Stimulated activated CD8-positive, alpha-beta memory T cell treated with anti-CD3 and anti-CD28 coated beads, Interleukin-2, amount 100 ng/mL, for 48 hours (primary cell): ENCODE measurements around the gene JAKMIP2.
"Not testable (repeated sequence)": the region's sequence is repeated elsewhere in the genome, so short reads cannot be mapped to it uniquely, and the experiment has no call there.

Source experiments
- DNase-seq, 2 donors: peaks; one replicate each; pipeline ENCODE4 v3.0.0-alpha.2; 2020; ENCODE audit warnings: low read depth in 2 of 2

Gene JAKMIP2

DNA sequence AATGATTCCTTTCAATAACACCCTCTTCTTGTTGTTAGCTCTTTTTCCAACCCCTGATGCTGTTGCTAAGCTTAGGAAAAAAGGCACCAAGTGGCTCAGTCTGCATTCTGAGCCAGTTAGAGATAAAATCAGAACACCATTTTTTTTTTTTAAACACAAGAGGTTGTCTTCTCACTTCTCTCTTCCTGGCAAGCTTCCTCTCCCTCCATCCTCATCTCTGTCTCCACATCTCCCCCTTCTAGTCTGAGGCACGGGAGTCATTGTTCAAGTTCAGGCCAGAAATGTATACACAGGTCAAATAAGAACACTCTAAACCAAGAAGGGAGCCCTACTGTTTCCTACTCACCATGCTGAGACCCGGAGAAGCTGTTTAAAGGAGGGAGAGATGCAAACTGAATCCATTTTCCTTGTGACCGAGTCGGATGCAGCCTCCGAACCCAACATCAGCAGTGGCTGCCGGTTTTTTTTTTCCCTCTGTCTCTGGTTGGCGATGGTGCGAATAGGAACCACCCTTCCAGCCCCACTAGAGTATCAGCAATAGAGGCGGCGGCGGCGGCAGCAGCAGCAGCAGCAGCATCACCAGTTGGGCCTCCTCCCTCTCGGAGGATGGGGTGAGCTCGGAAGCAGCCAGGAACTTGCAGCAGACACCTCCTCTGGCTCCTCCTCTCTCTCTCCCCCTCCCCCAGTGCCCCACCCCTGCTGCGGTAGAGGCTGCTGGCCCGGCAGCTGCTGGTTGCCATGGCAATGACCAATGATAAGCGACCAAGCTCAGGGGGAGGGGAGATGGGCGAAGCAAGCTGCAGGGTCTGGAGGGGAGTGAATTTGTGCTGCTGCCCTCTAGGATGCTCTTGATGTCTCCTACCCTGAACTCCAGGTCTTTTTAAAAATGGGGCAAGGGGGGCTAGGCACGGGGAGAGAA lies at the start of gene JAKMIP2:
Gene JAKMIP2 (minus strand): TSS at position 619 of the 919 bp plus-strand sequence. CDS start 110,922 bp downstream, outside the sequence.
- DNase-seq, result peak; percentile 73 to 77

DNA sequence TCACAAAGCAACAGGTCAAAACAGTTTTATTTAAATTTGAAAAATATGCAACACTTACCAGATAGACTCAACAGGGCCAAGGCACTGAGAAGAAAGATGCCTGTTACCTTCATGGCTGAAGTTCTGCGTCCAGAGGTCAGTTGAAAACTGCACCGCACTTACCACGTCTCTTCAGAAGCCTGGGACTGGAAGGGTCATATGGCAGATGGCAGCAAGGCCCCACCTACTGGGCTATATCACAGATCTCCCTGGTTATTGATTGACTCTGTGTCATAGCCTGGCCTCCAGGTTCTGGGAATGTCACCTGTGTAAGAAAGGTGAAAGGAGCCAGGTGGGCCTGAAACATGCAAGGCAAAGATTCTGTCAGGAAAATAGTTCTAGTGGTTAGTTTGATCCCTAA lies 48.9 kb upstream of the JAKMIP2 start, which contains the start of gene SPINK1:
Gene SPINK1 (minus strand): TSS at position 207 of the 400 bp plus-strand sequence. CDS start 94 bp downstream, at position 113.
- DNase-seq, result no peak

GRCh38 chr5:147830035-147830434 lies 47.5 kb upstream of the JAKMIP2 start:
- no peak for DNase-seq

- DNase-seq, result not testable (repeated sequence)
These were observed 44.5 kb upstream of the JAKMIP2 start for GRCh38 chr5:147827017-147827416.

GRCh38 chr5:147826361-147826760 lies 43.8 kb upstream of the JAKMIP2 start:
- DNase-seq, result no peak

GRCh38 chr5:147822686-147823491 lies 40.4 kb upstream of the JAKMIP2 start:
- DNase-seq, result peak in 1 of 2 donors; percentile 8

DNA sequence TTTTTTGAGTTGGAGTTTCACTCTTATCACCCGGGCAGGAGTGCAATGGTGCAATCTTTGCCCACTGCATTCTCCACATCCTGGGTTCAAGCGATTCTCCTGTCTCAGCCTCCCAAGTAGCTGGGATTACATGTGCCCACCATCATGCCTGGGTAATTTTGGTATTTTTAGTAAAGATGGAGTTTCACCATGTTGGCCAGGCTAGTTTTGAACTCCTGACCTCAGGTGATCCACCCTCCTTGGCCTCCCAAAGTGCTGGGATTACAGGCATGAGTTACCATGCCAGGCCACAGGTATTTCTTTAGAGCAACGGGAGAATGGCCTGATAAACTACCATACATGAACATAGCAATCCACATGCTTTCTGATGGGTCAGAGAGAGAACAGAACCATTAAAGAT lies 39.7 kb upstream of the JAKMIP2 start:
- DNase-seq, result not testable (repeated sequence)

DNA sequence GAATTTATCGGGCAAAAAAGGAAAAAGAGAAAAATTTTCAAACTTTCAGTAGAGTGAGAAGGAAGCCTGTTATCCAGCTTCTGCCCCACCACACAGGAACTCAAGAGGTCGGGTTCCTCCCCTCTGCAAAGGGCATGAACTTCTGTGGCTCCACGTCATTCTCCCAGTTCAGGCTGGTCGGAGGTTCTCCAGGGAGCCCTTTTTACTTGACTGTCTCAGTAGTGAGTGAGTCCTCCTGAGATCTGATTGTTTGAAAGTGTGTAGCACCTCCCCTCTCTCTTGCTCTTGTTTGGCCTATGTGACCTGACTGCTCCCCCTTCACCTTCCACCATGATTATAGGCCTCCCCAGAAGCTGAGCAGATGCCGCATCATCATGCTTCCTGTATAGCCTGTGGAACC lies 39.2 kb upstream of the JAKMIP2 start:
- no peak for DNase-seq

- DNase-seq, result no peak
These were observed 36.8 kb upstream of the JAKMIP2 start for GRCh38 chr5:147819261-147819770.

GRCh38 chr5:147818290-147818689 lies 35.8 kb upstream of the JAKMIP2 start:
- no peak for DNase-seq

DNA sequence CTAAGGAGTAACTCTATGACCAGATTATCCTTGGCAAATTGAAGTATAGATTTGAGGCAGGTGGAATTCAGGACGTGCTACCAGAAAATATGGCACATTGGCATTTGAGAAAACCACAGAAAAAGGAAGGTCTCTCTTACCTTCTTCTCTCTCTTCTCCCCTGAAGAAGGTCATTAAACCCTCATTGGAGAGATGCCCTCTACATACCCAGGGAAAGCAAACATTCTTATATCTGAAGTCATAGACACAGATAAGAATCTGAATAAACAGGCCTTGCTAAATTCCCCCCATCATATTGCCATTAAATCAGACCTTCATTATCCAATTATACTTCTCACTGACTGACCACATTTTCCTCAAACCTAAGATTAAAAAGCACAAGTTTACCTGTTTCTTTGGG lies 31.2 kb upstream of the JAKMIP2 start:
- DNase-seq, result no peak

DNA sequence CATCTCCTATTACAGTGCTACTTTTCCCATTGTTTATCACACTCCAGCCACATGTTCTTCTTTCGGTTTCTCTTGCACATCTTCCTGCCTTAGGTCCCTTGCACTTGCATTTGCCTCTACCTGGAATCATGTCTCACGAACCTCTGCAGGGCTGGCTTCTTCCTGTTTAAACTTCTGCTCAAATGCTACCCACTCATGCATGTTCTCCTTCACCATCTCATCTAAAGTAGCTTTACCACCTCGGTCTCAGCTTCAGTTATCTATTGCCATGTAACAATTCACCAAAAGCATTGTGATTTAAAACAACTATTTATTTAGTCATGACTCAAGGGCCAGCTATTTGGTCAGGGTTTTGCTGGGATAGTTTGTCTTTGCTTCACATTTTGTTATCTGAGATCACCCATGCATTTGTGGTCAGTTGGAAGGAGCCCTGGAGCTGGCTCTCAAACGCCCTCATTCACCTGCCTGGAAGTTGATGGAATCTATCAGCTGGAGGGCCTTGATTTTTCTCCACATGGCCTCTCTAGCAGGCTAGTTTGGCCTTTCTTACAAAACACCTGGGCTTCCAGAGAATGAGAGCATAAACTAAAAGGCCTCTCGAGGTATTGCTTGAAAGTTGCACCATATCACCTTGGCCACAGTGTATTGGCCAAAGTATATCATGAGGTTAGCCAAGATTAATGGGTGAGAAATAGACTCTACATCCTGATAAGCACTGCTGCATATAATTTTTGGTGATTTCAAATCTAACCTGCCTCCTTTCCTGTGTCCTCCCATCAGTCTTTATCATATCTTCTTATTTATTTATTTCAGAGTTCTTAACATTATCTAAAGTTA lies 27.5 kb upstream of the JAKMIP2 start:
- no peak for DNase-seq

- no peak for DNase-seq
These were observed 22.5 kb upstream of the JAKMIP2 start for GRCh38 chr5:147805030-147805454.

DNA sequence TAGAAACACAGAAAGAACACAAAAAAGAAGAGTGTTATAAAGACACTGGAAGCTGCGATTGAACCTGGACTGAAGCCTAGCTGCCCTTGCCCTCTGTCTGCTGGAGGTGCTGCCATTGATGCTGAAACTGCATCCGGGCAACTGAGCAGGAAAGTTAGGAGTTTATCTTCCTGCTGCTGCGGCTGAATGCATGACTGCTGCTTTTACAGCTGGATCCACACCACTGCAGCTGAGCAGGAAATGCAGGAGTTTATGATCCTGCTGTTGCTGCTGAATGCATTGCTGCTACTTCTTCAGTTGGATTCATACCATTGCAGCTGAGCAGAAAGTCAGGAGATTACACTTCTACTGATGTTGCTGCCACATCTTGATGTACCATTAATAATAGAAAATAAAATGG lies 21.8 kb upstream of the JAKMIP2 start:
- no peak for DNase-seq

DNA sequence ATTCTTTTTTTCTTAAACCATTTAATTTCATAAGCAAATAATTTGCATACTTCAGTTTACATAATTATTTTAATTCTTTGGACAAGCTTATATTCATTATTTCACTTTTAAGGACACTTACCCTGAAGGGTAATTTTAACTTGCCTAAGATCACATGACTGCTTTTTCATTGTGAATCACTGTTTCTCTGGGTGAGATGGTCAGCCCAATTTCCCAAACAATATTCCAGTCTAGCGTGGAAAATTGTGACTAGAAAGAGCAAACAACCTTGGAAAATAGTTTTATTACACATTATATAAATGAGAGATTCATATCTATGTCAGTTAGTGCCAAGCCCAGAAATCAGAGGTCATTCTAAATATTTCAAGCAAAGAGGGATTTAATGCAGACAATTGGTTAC lies 21.4 kb upstream of the JAKMIP2 start:
- DNase-seq, result no peak

GRCh38 chr5:147803161-147803560 lies 20.6 kb upstream of the JAKMIP2 start:
- not testable (repeated sequence) for DNase-seq

- no peak for DNase-seq
These were observed 18.9 kb upstream of the JAKMIP2 start for GRCh38 chr5:147801461-147801860.

DNA sequence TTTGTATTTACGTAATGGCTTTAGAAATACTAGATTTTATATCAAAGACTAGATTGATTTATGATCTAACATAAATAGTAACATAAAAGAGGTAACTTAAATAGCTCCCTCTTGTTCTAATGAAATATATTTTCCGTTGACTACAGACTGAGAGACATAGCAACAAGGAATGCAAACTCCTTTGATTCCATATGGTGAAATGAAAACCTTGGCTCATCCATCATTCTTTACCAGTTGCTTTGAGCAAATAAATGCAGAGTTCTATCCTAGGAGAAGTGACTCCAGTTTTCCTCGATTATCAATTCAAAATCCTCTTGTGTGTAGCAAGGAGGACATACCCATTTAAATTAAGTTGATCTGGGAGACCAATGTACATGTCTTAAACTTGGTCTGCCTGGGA lies 18.0 kb upstream of the JAKMIP2 start:
- no peak for DNase-seq

GRCh38 chr5:147796556-147797308 lies 14.2 kb upstream of the JAKMIP2 start:
- no peak for DNase-seq

GRCh38 chr5:147791181-147791580 lies 8.7 kb upstream of the JAKMIP2 start:
- no peak for DNase-seq

GRCh38 chr5:147789820-147790219 lies 7.3 kb upstream of the JAKMIP2 start:
- no peak for DNase-seq
